Fibroblast of pulmonary artery (primary cell): ENCODE results near the gene YJU2.

Experiments used
- DNase-seq: peaks from one replicate; pipeline ENCODE4 v3.0.0-alpha.2; 2010; ENCODE audit warnings: low read depth
- H3K4me3 ChIP-seq: replicated peaks from 2 replicates; pipeline ENCODE4 v1.5.1; 2011; ENCODE audit warnings: low read depth, mild to moderate bottlenecking, control low read depth, low read length, moderate library complexity
- CTCF ChIP-seq: IDR thresholded peaks from 2 replicates; pipeline ENCODE4 v1.5.1; 2011; ENCODE audit warnings: mild to moderate bottlenecking, control low read depth, low read length, inconsistent platforms; ENCODE audit errors: missing control alignments

The YJU2 gene

GRCh38 chr19:4304538-4305256, 57.8 kb downstream of the YJU2 start, which contains the start of gene FSD1:
Gene FSD1 (plus strand): TSS chr19:4304598. CDS start chr19:4304747, 149 bp downstream.
- no peak for TF ChIP-seq CTCF
- H3K4me3 ChIP-seq: peak within 1 kb of the TSS; percentile 48
- DNase-seq: peak; percentile 61

- TF ChIP-seq CTCF: no peak
- no peak overlapping the region for H3K4me3 ChIP-seq
- DNase-seq: no peak
Measured at GRCh38 chr19:4305257-4305612, 58.4 kb downstream of the YJU2 start.

- TF ChIP-seq CTCF: no peak
- no peak overlapping the region for H3K4me3 ChIP-seq
- DNase-seq: no peak
Measured at GRCh38 chr19:4305659-4306058, 58.8 kb downstream of the YJU2 start.

- no peak for TF ChIP-seq CTCF
- H3K4me3 ChIP-seq: no peak overlapping the region
- DNase-seq: no peak
Measured at GRCh38 chr19:4310247-4311121, 63.6 kb downstream of the YJU2 start.

GRCh38 chr19:4313847-4314490, 67.1 kb downstream of the YJU2 start:
- no peak for DNase-seq
- no peak overlapping the region for H3K4me3 ChIP-seq
- no peak for TF ChIP-seq CTCF

- no peak overlapping the region for H3K4me3 ChIP-seq
- DNase-seq: no peak
- no peak for TF ChIP-seq CTCF
Measured at GRCh38 chr19:4316956-4317355, 70.1 kb downstream of the YJU2 start.
